B cell (primary cell): Measurements from ENCODE around the gene DCAF6.

ENCODE experiments used
- CTCF ChIP-seq: fragments of 200-600 bp; IDR thresholded peaks from one replicate; pipeline ENCODE4 v1.8.0; 2022; ENCODE audit warnings: antibody characterized with exemption, mild to moderate bottlenecking
- EZH2 ChIP-seq: IDR thresholded peaks from 2 replicates; pipeline ENCODE4 v1.6.1; 2012; ENCODE audit warnings: borderline replicate concordance, low read depth, mild to moderate bottlenecking, moderate library complexity, low read length; ENCODE audit not compliant: insufficient read depth, poor library complexity, severe bottlenecking

GRCh38 chr1:167936068-167936929, at the start of gene DCAF6:
- TF ChIP-seq CTCF (no peak), EZH2 (no peak)
